Muscle of back (tissue), 11 donors: ENCODE data around the gene NAPB. TPM values are rescaled to one million over a fixed set of nuclear protein-coding genes. Genes with fewer than 3 reads are reported as not detected.
A peak's percentile ranks its signal among the peaks of the same experiment; 100 is the strongest.

Source experiments
- DNase-seq, 3 donors: peaks; one replicate each; pipeline versions ENCODE4 v3.0.0 to v3.0.0-alpha.2; 2013
- polyA plus RNA-seq, 10 donors: library from polyadenylated mRNA; unstranded; fragments of 120-200 nt; gene quantifications; one replicate each; pipeline ENCODE4 v1.2.1, GENCODE V29; 2013; ENCODE audit not compliant: insufficient read length in 10 of 10

NAPB gene
- polyA plus RNA-seq, 10 donors: 5.0 to 12.9 (median 7.6) TPM

- DNase-seq: no peak
Observed at GRCh38 chr20:23369072-23369823, 52.0 kb downstream of the NAPB start.

DNA sequence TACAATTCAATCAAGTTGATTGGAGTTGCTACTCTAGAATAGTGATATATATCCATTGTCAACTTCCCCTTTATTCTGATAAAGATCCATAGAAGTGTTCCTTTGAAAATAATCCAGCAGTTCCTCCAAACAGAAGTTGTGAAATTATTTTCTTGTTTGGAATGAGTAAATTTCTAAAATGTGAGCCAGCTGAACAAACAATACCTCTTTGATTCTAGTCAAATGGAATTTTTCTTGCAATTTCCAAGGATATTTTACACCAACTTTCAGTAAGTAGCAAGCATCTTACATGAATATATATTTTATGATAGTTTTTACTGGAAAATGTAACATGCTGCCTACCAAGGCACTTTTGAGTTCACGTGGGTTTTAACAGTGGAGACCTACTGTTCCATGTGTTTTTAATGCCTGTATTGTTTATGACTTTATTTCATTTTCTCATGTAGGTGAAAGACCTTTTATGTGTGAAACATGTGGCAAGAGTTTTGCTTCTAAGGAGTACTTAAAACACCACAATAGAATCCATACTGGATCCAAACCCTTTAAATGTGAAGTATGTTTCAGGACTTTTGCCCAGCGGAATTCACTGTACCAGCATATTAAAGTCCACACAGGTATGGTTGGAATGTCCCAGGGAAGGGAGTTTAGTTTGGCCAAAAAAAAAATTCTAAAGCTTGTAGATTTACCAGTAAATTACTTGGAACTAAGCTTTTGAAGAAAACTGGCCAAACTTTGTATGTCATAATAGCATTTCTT is 52.8 kb downstream of the NAPB start:
- no peak for DNase-seq

DNA sequence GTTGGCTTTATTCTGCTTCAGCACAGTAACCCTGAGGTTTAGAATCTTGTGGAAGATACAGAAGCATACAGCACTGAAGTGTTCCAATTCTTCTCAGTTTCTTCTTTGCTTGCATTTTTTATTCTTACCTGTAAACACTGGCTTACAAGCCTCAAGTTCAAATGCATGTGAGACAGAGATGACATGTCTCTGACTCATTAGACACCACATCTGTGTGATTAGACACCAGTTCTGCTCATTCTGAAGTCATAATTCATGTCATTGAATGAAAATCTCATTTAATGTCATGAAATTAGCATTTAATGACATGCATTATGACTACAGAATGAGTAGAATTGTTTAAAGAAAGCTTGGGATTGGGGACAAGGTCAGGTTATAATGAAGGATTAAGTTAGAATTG is 53.5 kb downstream of the NAPB start:
- no peak for DNase-seq

- no peak for DNase-seq
Observed at GRCh38 chr20:23366384-23366783, 54.9 kb downstream of the NAPB start.

DNA sequence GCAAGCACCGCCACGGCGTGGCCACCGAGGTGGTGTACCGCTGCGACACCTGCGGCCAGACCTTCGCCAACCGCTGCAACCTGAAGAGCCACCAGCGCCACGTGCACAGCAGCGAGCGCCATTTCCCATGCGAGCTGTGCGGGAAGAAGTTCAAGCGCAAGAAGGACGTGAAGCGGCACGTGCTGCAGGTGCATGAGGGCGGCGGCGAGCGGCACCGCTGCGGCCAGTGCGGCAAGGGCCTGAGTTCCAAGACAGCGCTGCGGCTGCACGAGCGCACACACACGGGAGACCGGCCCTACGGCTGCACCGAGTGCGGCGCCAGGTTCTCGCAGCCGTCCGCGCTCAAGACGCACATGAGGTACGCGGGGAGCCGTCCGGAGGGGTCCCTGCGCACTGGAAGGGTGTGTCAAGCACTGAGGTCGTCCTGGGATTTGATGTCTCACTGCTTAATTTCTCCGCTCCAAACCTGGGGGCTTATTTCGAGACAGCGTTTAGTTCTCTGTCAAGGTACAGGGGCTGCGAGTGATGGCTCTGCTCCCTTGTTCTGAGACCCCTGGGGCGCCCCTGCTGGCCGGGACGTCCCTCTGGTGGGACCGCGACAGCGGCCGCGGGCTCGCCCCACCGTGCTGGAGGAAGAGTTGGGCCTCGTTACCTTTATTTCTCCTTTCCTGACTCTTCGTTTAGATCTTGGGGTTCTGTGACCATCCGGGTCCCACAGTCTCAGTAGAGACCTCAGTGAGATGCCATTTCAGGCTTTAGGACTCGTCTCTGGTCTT is 55.7 kb downstream of the NAPB start:
- no peak for DNase-seq

DNA sequence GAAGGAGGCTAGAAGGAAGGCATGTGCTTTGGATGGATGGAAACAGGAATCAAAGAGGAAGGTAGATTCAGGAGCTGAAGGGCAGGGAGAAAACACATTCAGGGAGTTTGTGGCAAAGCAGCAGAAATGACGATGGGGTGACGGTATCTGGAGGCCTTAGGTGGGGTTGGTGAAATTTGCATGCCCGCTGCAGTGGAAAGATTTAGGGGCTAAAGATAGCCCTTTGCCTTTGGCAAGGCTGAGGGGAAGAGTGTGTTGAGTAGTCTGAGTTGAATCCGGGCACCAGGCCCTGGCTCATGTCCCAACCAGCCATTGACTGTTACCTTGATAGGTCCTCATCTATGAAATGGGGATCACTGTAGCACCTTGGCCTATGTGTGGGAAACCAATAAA is 58.0 kb downstream of the NAPB start:
- no peak for DNase-seq

GRCh38 chr20:23362392-23363256 is 58.7 kb downstream of the NAPB start:
- DNase-seq: peak in 1 of 3 donors; percentile 18

DNA sequence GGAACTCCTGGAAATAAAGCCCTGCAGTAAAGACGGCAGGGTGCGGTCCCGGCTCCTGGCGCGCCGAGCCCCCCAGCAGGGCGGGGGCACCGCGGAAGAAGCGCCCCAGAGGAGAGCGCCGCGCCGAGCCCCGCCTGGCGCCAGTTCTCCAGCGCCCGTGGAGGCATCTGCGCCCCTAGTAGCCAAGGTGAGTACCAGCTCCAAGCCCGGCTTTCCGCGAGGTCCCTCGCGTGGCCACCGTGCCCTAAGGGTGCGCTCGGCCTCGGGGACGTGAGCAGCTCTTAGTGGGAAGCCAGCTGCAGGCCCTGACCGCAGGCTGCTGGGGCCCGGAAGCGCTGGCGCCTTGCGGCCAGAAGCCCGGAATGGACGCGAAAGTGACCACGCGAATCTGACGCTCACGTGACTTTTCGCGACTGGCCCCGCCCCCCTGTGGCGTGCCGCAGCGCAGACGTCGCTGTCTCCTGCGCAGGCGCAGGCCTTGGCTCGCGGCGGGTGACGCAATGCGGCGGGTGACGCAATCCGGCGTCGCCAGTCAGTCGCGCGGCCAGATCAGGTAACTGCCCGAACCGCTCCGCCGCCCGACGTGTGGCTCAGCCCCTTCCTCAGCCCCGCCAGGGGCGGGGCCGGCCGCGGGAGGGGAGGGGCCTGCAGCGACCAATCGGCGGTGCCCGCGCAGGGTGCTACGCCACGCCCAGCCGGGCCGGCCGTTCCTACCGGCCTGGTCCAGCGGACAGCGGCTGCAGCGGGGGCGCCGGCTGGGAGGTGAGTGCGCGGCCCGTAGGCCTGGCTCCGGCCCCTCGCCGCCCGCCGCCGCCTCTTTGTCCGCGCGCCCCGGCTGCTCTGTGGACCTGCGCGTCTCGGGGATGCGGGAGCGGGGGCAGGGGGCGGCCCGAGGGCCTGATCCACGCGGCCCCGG is 59.6 kb downstream of the NAPB start, which contains the start of gene GZF1:
TSS of gene GZF1 (plus strand) at position 707 of the 916 bp plus-strand sequence. CDS start 2,202 bp downstream, outside the sequence.
- DNase-seq: peak; percentile 98 to 100 (median 99)

GRCh38 chr20:23361119-23361475 is 60.2 kb downstream of the NAPB start:
- DNase-seq: peak in 1 of 3 donors; percentile 14

DNA sequence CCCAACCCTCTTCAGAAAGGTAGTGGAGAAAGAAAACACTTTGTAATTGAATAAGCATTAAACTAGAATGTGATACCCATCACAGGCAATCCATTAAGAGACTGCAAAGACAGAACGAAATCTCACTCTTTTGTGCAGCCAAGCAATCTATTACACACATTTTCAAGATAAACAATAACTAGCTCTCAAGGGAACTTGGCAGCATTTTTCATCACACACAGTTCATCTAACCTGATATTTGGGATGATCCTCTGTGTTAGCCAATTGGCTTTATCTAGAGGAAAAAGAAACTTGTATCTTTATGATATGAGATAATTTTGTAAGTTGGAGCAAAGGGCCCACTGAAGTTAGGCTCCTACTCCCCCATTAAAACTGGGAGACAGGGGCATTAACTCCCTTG is 60.8 kb downstream of the NAPB start:
- DNase-seq: no peak

- DNase-seq: no peak
Observed at GRCh38 chr20:23358923-23359593, 62.2 kb downstream of the NAPB start.

GRCh38 chr20:23358563-23358906 is 62.8 kb downstream of the NAPB start:
- DNase-seq: no peak

- peak; percentile 99 to 100 (median 99) for DNase-seq
Observed at GRCh38 chr20:23357767-23358562, 63.3 kb downstream of the NAPB start.

DNA sequence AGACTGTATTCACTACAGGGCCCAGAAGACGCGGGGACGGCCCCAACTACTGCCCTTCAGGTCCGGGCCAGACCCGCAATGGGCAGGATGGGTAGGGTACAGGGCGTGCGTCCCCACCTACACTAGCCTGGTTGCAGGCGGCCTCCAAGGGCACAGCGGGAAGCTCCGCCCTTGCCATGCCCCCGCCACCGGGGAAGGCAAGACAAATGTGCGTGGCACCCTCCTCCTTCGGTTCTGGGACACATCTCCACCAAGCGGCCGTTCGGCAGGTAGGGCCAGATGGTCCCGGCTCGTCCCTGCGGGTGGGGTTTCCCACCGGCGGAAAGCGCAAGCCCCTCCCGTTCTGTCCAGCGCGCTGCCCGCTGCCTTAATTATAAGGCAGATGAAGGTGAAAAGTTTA is 65.1 kb downstream of the NAPB start:
- no peak for DNase-seq

DNA sequence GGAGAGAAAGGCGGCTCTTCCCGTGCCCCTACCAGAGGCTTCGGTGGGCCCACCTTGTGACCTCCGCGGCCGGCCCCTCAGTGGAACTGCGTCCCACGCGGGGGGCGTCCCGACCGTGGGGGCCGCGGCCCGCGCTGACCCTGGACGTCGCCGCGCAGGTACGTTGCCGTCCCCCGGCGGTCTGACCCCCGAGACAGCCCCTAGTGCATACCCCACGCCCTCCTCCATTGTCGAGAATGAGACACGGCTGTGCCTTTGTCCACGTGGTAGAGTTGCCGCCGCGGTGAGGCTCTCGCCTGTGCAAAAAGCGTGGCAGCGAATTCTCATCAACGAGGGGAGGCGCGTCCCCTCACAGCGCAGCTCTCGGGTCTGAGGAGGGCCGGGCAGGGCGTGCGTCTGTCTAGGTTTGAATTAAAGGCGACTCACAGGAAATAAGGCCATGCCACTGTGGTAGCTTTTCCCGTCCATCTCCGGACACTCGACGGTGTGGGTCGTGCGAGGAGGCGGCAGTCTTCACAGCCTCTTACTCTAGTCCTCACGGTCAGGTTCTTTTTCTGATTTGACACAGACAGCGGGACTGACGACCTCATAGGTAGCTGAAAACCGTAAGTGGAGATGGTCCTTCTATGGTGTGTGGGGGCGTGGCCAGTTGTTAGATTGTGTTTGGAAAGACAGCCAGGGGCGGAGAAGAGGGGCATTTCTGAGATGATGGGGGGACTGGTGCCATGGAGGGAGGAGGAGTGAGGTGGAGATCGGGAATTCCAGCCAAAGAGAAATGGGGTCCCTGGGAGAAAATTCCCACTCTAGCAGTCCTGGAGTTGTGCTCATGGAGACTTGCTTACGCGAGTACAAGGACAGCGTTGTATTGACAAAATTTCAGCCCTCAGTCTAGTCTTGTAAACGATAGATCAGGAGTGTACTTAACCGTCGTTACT is 70.1 kb downstream of the NAPB start:
- peak; percentile 43 to 87 (median 55) for DNase-seq

DNA sequence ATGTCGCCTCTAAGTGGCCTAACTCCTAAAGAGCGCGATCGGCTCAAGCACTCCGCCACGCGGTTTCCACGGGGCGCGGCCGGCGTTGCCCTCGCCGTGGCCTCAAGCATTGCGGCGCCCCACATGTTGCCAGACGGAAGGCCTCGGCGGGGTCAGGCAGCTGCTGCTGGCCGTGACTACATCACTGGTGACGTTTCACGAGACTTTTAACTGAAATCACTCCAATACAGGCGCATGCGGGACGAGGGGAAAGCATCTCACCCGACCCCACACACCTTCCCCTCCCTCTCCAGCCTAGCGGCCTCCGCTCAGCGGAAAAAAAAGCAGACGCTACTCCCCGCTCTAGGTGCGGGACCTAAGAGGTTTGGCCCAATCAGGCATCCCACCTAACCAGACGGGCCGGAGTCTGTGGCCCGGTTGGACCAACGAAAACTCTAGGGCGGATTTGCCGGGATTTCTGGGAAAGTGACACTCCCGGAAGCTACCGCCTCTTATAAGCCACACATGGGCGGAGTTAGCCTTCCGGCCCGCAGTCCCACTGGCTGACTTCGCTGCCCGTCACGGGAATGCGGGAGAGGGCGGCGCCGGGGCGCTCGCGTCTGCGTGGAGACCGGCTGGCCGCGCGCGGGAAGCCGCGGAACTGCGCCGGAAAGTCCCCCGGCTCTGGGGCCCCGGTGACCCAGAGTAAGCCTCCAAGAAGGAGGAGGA is 70.9 kb downstream of the NAPB start, which contains the start of gene NXT1:
TSS of gene NXT1 (plus strand) at position 596 of the 708 bp plus-strand sequence. CDS start 3,251 bp downstream, outside the sequence.
- DNase-seq: peak; percentile 98 to 99 (median 99)
